Kidney (tissue), 14 donors: ENCODE data around the gene DDX52. TPM values are rescaled to one million over a fixed set of nuclear protein-coding genes. Genes with fewer than 3 reads are reported as not detected.

Source experiments
- DNase-seq, 5 donors: peaks; one replicate each; pipeline ENCODE4 v3.0.0-alpha.2; 2013 to 2020
- FAIRE-seq: peaks from 2 replicates; lab custom pipeline; 2012; peaks lifted over from hg19 to GRCh38; lab: Jason Lieb, UNC
- H3K27ac ChIP-seq, 2 donors: one replicate each; pipeline ENCODE4 v1.7.0; 2013; ENCODE audit warnings: low read depth in 2 of 2, low read length in 2 of 2, inconsistent platforms in 1 of 2
- H3K27me3 ChIP-seq: one replicate; pipeline ENCODE4 v1.7.1; 2013; ENCODE audit warnings: low read length, inconsistent platforms; ENCODE audit not compliant: control insufficient read depth, insufficient read depth
- H3K36me3 ChIP-seq, 3 donors: one replicate each; pipeline versions ENCODE4 v1.7.0 to v1.7.1; 2013; ENCODE audit warnings: low read length in 3 of 3, control low read depth in 1 of 3, inconsistent platforms in 1 of 3; ENCODE audit not compliant: insufficient read depth in 3 of 3, control insufficient read depth in 2 of 3
- H3K4me1 ChIP-seq, 3 donors: one replicate each; pipeline versions ENCODE4 v1.7.0 to v1.7.1; 2013; ENCODE audit warnings: low read length in 3 of 3, inconsistent platforms in 1 of 3, low read depth in 1 of 3; ENCODE audit not compliant: control insufficient read depth in 2 of 3, insufficient read depth in 2 of 3
- H3K4me3 ChIP-seq, 3 donors: one replicate each; pipeline versions ENCODE4 v1.7.0 to v1.8.1; 2013; ENCODE audit warnings: low read length in 3 of 3, control low read depth in 1 of 3, inconsistent platforms in 1 of 3
- H3K9ac ChIP-seq, 3 donors: one replicate each; pipeline versions ENCODE4 v1.7.0 to v1.7.1; 2013; ENCODE audit warnings: low read length in 3 of 3, control low read depth in 1 of 3, inconsistent platforms in 1 of 3
- H3K9me3 ChIP-seq, 3 donors: one replicate each; pipeline versions ENCODE4 v1.7.0 to v1.7.1; 2013; ENCODE audit warnings: low read length in 3 of 3, control low read depth in 1 of 3, inconsistent platforms in 1 of 3; ENCODE audit not compliant: control insufficient read depth in 2 of 3, insufficient read depth in 1 of 3
- CTCF ChIP-seq: IDR thresholded peaks from 3 replicates; pipeline ENCODE4 v1.5.1; 2012; ENCODE audit warnings: mild to moderate bottlenecking, moderate library complexity, borderline replicate concordance; ENCODE audit not compliant: insufficient read depth; ENCODE audit errors: extremely low read depth
- intact Hi-C: fragments of 100-400 bp; cut with DNase I; formaldehyde crosslinking; loops from one replicate; pipeline ENCODE4 v1.11.1; 2022
- polyA plus RNA-seq: library from polyadenylated mRNA; stranded (reverse); fragments of 350-450 nt; fragmentation: Illumina TruSeq; extraction: RNeasy Lipid Tissue Mini Kit (QIAGEN cat#74804); gene quantifications from one replicate; pipeline ENCODE4 v1.2.3, GENCODE V29; 2014; ENCODE audit warnings: low read depth, low replicate concordance; ENCODE audit not compliant: insufficient read depth
- total RNA-seq: library from RNA; stranded (reverse); fragmentation: NEBNext Ultra II Directional; extraction: Animal tissue kit (Norgen Biotek cat#: 25700); gene quantifications from one replicate; pipeline ENCODE4 v1.2.1, GENCODE V29; 2021
- donor health status: control.
- donor health status: control.
- donor health status: control.
- donor health status: control.
- donor health status: control.
- donor health status: DM: yes; HTN: yes; CAD: no.
- donor health status: Normal renal cell carcinoma (clear cell type).

DDX52 gene
- total and polyA plus RNA-seq, 2 donors from 2014 or later, result 14.0 to 26.9 TPM

- peaks cover 10 to 38% (median 12%) of the 10 kb centered on the region in 3 donors for H3K36me3 ChIP-seq
- DNase-seq, result no peak
- no peak for FAIRE-seq
- no peak overlapping the region for H3K9ac ChIP-seq
- H3K27me3 ChIP-seq, result no peaks in the 10 kb centered on the region
- no peak overlapping the region for H3K27ac ChIP-seq
- no peaks in the 10 kb centered on the region for H3K4me1 ChIP-seq
- intact Hi-C loops, result no loop called here
- TF ChIP-seq CTCF, result no peak
- no peak overlapping the region for H3K4me3 ChIP-seq
- no peaks in the 10 kb centered on the region for H3K9me3 ChIP-seq
These were observed 68.8 kb downstream of the DDX52 start for GRCh38 chr17:37574427-37574826.

- Histone ChIP-seq H3K9ac (no peak overlapping the region), H3K27ac (no peak overlapping the region), H3K4me3 (no peak overlapping the region), H3K27me3 (no peaks in the 10 kb centered on the region), H3K4me1 (no peaks in the 10 kb centered on the region), H3K36me3 (peaks cover 19 to 45% (median 23%) of the 10 kb centered on the region in 3 donors), H3K9me3 (no peaks in the 10 kb centered on the region)
- intact Hi-C loops, result no loop called here
- DNase-seq, result no peak
- TF ChIP-seq CTCF, result no peak
- FAIRE-seq, result no peak
These were observed 71.6 kb downstream of the DDX52 start for GRCh38 chr17:37571674-37572073.

- intact Hi-C loops, result no loop called here
- FAIRE-seq (no peak), DNase-seq (peak in 4 of 5 donors; percentile 36 to 48 (median 44))
- H3K9ac ChIP-seq, result no peak overlapping the region
- H3K4me1 ChIP-seq, result no peaks in the 10 kb centered on the region
- H3K4me3 ChIP-seq, result no peak overlapping the region
- no peaks in the 10 kb centered on the region for H3K27me3 ChIP-seq
- H3K9me3 ChIP-seq, result no peaks in the 10 kb centered on the region
- no peak overlapping the region for H3K27ac ChIP-seq
- peak; percentile 41 for TF ChIP-seq CTCF
- peaks cover 19 to 41% (median 23%) of the 10 kb centered on the region in 3 donors for H3K36me3 ChIP-seq
These were observed 72.6 kb downstream of the DDX52 start for GRCh38 chr17:37570527-37571093.
